ENCODE results near the gene KXD1.

GRCh38 chr19:18523841-18524240, 33.8 kb upstream of the KXD1 start:
- TF ChIP-seq EP300 (IDR thresholded peaks at IDR 0.05) (no peak), CTCF (IDR thresholded peaks at IDR 0.05) (no peak)

All from esophagus muscularis mucosa (tissue), 3 donors.